Measurements from ENCODE around the gene WIPF3.
A peak's percentile ranks its signal among the peaks of the same experiment; 100 is the strongest.

The WIPF3 gene

GRCh38 chr7:29809533-29810155 lies 3.3 kb downstream of the WIPF3 start:
- DNase-seq (ENCODE audit: low read depth): no peak

- no peak for DNase-seq (ENCODE audit: low read depth)
Observed at GRCh38 chr7:29810297-29810696, 4.0 kb downstream of the WIPF3 start.

DNA sequence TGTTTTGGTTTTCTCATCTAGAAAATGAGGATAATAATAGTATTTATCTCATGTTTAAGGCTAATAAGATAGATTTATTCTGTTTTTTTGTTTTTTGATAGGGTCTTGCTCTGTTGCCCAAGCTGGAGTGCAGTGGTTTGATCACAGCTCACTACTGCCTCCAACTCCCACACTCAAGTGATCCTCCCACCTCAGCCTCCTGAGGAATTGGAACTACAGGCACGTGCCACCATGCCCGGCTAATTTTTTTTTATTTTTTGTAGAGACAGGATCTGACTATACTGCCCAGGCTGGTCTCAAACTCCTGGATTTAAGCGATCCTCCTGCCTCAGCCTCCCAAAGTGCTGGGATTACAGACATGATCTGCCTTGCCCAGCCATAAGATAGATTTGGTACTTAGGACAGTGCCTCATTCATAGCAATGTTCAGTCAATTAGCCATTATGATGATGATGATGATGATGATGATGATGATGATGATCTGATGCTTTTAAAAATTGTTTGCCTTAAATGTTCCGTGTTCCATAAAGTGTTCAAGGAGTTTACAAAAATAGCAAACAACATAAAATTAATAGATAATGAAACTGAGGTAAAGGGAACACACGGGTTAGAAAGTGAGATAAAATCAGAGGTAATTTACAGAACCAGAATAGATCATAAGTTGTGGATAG lies 4.6 kb downstream of the WIPF3 start:
- DNase-seq (ENCODE audit: low read depth): no peak

GRCh38 chr7:29811586-29811985 lies 5.3 kb downstream of the WIPF3 start:
- no peak for DNase-seq (ENCODE audit: low read depth)

DNA sequence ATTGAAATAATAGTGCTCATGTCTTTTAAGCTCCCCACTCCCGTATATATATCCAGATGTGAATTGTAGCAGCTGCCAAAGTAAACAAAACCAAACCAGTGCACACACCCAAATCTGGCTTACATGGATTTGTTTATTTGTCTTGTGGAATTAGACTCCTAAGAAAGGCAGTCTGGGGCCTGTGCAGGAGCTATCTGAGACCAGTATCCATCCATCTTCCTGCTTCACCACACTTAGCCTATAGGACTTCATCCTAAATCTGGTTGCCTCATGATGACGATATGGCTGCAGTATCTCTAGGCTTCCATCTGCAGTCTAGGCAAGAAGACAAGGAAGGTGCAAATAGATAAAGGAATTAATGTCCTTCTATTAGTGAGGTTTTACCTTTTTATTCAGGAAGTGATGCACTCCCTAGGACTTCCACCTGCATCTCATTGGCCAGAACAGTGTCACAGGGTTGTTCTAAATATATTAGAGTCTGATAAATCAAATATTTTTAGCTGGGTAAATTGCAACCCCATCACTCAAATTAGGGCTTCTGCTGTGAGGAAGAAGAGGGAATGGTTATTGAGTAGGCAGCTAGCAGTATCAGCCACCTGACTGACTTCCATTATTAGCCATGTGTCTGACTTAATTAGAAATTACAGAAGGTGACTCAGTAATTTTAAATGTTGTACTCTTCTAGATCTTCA lies 6.0 kb downstream of the WIPF3 start:
- no peak for DNase-seq (ENCODE audit: low read depth)

- DNase-seq (ENCODE audit: low read depth): no peak
Observed at GRCh38 chr7:29815181-29816105, 9.1 kb downstream of the WIPF3 start.

DNA sequence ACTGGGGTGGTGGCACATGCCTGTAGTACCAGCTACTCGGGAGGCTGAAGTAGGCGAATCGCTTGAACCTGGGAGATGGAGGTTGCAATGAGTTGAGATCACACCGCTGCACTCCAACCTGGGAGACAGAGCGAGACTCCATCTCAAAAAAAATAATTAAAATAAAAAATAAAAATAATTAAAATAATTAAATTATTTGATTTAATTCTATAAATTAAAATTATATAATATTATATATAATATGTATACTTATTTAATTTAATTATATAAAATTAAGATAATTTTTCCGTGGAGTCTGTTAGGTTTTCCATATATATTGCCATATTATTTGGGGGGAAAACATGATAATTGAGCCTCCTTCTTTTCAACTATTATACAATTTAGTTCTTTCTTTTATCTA lies 12.0 kb downstream of the WIPF3 start:
- DNase-seq (ENCODE audit: low read depth): no peak

DNA sequence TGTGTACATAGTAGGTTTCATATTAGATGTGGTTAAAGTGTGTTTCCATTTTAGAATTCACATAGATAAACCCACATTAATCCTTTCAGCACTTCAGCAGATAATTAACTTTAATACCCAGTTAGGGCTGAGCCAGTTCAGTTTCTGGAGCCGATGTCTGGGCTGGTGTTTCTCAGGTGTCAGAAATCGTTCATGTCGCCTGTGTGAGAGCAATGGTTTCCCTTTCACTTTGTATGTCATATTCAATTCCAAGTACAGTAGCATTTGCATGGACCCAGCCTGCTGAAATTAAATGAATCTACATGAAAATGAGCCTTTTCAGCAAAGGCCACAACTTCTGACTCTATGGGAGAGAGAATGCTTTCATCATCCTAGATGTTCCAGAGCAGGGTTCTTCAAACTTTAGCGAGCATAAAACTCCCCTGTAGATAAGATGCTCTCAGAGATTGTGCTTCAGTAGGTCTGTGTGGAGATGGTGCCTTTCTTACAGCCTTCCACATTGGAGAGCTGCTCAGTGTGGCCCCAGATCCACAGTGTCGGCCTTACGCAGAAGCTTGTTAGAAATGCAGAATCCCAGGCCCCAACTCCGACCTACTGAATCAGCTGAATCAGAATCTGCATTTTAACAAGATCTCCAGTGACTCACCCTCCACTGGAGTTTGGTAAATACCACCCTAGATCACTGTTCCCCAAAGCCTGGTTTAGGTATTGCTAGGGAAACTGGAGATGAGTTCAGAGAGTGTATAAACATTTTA lies 19.6 kb downstream of the WIPF3 start:
- no peak for DNase-seq (ENCODE audit: low read depth)

DNA sequence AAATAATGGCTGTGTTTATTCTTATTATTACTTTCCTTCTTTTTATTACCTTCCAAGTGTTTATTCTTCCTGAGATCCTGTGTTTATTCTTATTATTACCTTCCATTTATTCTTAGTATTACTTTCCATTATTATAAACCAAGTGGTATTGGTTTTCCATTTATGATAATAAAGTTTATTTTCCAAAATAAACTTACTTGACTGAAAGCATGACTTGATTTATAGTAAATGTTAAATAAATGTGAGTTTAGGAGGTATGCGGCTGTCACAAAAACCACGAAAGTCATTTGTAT lies 20.2 kb downstream of the WIPF3 start:
- DNase-seq (ENCODE audit: low read depth): no peak

DNA sequence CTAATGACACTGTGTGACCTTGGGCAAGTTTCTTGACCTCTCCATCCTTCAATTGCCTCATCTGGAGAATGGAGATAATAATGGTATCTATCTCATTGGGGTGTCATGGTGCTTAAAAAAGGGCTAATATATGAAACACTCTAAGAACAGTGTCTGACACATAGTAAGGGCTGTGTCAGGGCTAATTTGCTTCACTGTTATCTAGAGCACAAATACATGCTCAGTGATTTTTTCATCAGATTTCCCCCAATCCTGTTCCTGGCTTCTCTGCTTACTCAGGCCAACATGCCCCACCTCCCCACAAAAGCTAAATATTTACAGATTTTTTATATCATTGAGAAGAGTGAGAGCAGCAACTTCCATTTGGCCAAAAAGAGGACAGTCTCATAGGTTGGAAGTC lies 20.6 kb downstream of the WIPF3 start:
- no peak for DNase-seq (ENCODE audit: low read depth)

DNA sequence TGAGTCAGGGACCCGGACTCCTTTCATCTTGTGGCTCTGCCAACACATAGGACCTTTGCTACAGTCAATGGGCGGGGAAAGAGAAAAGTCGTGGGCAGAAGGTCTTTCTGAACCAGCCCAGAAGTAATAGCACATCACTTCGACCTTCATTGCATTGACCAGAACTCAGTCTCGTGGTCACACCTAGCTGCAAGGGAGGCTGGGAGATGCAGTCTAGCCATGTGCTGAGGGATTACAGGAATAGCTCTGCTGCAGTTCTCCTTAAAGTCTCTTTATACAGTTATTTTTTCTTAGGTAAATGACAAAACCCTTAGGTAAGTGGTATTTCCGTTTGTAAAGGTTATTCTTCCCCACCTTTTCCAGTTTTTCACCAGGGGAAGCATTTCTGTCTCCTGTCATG lies 25.4 kb downstream of the WIPF3 start:
- no peak for DNase-seq (ENCODE audit: low read depth)

GRCh38 chr7:29833929-29834328 lies 27.6 kb downstream of the WIPF3 start:
- DNase-seq (ENCODE audit: low read depth): no peak

- DNase-seq (ENCODE audit: low read depth): no peak
Observed at GRCh38 chr7:29835718-29836117, 29.4 kb downstream of the WIPF3 start.

DNA sequence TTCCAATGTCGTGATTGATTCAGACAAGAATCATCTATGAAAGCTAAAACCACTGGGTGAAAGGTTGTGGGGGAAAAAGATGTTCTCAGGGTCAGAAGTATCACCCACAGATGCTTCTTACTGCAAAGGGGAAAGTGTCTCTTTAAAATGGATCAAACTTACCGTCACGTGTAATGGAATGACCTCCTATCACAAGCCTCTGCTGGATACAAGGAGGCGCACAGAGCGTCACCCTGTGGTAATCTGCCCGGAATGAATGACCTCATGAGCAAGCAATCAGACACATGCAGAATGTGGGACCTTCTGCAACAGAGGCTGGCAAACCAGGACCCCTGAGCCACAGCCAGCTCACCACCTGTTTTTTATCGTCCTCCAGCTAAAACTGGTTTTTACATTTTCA lies 33.0 kb downstream of the WIPF3 start:
- DNase-seq (ENCODE audit: low read depth): peak; percentile 68

GRCh38 chr7:29839921-29840320 lies 33.6 kb downstream of the WIPF3 start:
- DNase-seq (ENCODE audit: low read depth): no peak

DNA sequence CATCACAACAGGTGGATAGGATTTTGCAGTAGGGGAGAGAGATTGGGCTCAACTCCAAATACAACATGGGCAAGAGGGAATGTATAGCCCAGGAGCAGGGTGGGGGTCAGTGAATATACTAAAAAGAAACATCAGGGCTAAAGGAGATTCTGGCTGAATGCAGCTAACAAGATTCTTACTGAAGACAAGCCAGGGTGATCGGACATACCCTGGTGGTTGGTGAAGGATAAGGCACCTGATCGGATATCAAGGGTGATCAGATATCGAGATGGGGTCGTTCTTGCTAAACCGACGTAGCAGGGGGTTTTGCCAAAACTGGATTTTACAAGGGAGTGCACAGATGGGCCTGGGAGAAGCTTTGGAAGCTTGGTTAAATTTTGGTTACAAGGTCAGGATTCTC lies 34.4 kb downstream of the WIPF3 start:
- DNase-seq (ENCODE audit: low read depth): no peak

- no peak for DNase-seq (ENCODE audit: low read depth)
Observed at GRCh38 chr7:29841926-29842701, 35.8 kb downstream of the WIPF3 start.

DNA sequence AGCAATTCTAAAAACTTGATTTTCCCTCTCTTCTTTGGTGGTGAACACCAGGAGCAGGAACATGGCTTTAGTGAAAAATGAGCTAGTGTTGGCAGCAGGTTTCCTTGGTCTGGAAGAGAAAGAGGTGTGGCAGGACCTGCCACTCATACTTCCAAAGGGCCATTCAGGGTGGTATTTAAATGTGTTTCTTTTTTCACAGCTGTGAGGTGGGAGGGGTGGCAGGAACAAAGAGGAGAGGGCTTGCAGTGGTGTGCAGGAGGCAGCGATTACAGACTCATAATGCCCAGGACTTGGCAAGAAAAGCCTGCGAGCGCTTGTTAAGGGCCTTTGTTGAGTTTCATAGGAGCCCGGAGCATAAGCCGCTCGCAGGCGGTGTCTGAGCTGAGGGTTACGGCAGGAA lies 36.8 kb downstream of the WIPF3 start:
- no peak for DNase-seq (ENCODE audit: low read depth)

DNA sequence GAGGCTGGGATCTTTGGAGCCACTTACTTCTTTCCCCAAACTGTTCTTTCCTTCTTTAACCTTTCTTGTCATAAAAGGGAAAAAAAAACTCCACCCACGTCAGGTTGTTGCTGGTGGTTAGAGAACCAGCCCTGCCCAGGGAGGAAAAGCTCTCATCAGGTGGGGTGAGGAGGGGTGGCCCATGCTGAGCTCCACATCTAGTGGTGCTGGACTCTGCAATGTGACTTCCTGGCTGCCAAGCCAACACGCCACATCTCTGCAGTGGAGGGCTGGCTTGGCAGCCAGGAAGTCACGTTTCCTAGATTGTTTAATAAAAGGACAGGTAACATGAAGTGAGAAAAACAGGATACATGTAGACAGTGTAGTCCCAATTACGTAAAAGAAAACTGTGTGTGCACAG lies 37.4 kb downstream of the WIPF3 start:
- DNase-seq (ENCODE audit: low read depth): no peak

DNA sequence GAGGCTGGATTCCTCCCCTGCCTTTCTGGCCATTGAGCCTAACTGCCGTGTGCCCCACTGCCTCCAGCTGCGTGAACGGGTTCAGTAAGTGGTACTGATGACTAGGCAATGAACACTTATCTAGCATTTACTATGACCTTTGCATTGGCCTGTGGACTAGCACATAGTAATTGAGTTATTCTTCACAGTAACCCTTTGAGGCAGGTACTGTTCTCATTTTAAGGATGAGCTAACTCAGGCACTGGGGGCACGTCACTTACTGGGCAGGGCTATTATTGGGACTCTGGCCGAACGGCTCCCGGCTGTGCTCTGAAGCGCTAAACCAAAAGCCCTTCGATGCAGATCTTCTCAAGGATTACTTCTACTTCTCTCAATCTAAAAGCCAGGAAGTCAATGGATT lies 38.3 kb downstream of the WIPF3 start:
- no peak for DNase-seq (ENCODE audit: low read depth)

- no peak for DNase-seq (ENCODE audit: low read depth)
Observed at GRCh38 chr7:29847496-29847895, 41.2 kb downstream of the WIPF3 start.

Data from ELR (cell line).